Measurements from ENCODE around the gene DAB1.

Gene DAB1

GRCh38 chr1:57316861-57317260 is 107.0 kb downstream of the DAB1 start:
- DNase-seq (ENCODE audit: low read depth), result no peak

GRCh38 chr1:57316291-57316690 is 107.6 kb downstream of the DAB1 start:
- no peak for DNase-seq (ENCODE audit: low read depth)

- DNase-seq (ENCODE audit: low read depth), result no peak
These were observed 111.0 kb downstream of the DAB1 start for GRCh38 chr1:57312869-57313268.

- DNase-seq (ENCODE audit: low read depth), result no peak
These were observed 112.4 kb downstream of the DAB1 start for GRCh38 chr1:57311411-57311810.

GRCh38 chr1:57311006-57311405 is 112.9 kb downstream of the DAB1 start:
- no peak for DNase-seq (ENCODE audit: low read depth)

- DNase-seq (ENCODE audit: low read depth), result no peak
These were observed 114.2 kb downstream of the DAB1 start for GRCh38 chr1:57309630-57310029.

- DNase-seq (ENCODE audit: low read depth), result peak; percentile 37
These were observed 116.3 kb downstream of the DAB1 start for GRCh38 chr1:57307392-57308170.

- DNase-seq (ENCODE audit: low read depth), result no peak
These were observed 119.3 kb downstream of the DAB1 start for GRCh38 chr1:57304591-57304990.

GRCh38 chr1:57302812-57303596 is 120.9 kb downstream of the DAB1 start:
- DNase-seq (ENCODE audit: low read depth), result no peak

- no peak for DNase-seq (ENCODE audit: low read depth)
These were observed 123.7 kb downstream of the DAB1 start for GRCh38 chr1:57300186-57300585.

GRCh38 chr1:57296726-57297250 is 127.1 kb downstream of the DAB1 start:
- no peak for DNase-seq (ENCODE audit: low read depth)

GRCh38 chr1:57295326-57295725 is 128.5 kb downstream of the DAB1 start:
- no peak for DNase-seq (ENCODE audit: low read depth)

GRCh38 chr1:57294177-57294576 is 129.7 kb downstream of the DAB1 start:
- DNase-seq (ENCODE audit: low read depth), result no peak

GRCh38 chr1:57293214-57293613 is 130.6 kb downstream of the DAB1 start:
- no peak for DNase-seq (ENCODE audit: low read depth)

- DNase-seq (ENCODE audit: low read depth), result no peak
These were observed 134.1 kb downstream of the DAB1 start for GRCh38 chr1:57289781-57290180.

- DNase-seq (ENCODE audit: low read depth), result no peak
These were observed 137.9 kb downstream of the DAB1 start for GRCh38 chr1:57285992-57286391.

GRCh38 chr1:57282411-57282810 is 141.4 kb downstream of the DAB1 start:
- DNase-seq (ENCODE audit: low read depth), result no peak

- no peak for DNase-seq (ENCODE audit: low read depth)
These were observed 142.5 kb downstream of the DAB1 start for GRCh38 chr1:57281324-57281723.

- no peak for DNase-seq (ENCODE audit: low read depth)
These were observed 143.8 kb downstream of the DAB1 start for GRCh38 chr1:57279909-57280666.

GRCh38 chr1:57278558-57278957 is 145.3 kb downstream of the DAB1 start:
- no peak for DNase-seq (ENCODE audit: low read depth)

- no peak for DNase-seq (ENCODE audit: low read depth)
These were observed 146.2 kb downstream of the DAB1 start for GRCh38 chr1:57277681-57278080.

GRCh38 chr1:57276918-57277317 is 146.9 kb downstream of the DAB1 start:
- no peak for DNase-seq (ENCODE audit: low read depth)

Data from T follicular helper cell (primary cell).